K562 (cell line): ENCODE results near the gene UROS. TPM values are rescaled to one million over a fixed set of nuclear protein-coding genes. Genes with fewer than 3 reads are reported as not detected.
A peak's percentile ranks its signal among the peaks of the same experiment; 100 is the strongest.

Source experiments
- ATAC-seq: fragments of 200-7000 bp; cut with Tn5 transposase; 3 replicates; pipeline ENCODE4 v1.9.1; 2020; ENCODE audit warnings: moderate library complexity
- BruUV-seq: library from RNA; stranded (reverse); fragments of 400-500 nt; replicated peaks from 2 replicates; lab custom pipeline; 2021; lab: Mats Ljungman, UMichigan
- CTCF ChIA-PET: fragments of 300-600 bp; formaldehyde crosslinking; extraction: SDS; loops from one replicate; lab custom pipeline; 2021; ENCODE audit warnings: low intra/inter-chr PET ratio; lab: Yijun Ruan, JAX
- POLR2A ChIA-PET: fragments of 300-600, 350-650 bp; sonication (Branson Sonifier 250); formaldehyde crosslinking; extraction: SDS; loops from one replicate; lab custom pipeline; 2021; ENCODE audit warnings: antibody characterized with exemption, inconsistent platforms; lab: Yijun Ruan, JAX
- DNase-seq, 4 experiments: peaks; one replicate each; pipeline versions ENCODE4 v3.0.0 to v3.0.0-alpha.2; 2011 to 2018; ENCODE audit warnings: low spot score in 3 of 4, mixed read lengths in 3 of 4; ENCODE audit errors: extremely low read depth in 1 of 4
- FAIRE-seq: peaks from 2 replicates; lab custom pipeline; 2011; peaks lifted over from hg19 to GRCh38; lab: Jason Lieb, UNC
- H2AFZ ChIP-seq: 2 replicates; pipeline ENCODE4 v1.6.0; 2011; ENCODE audit warnings: low read depth, low read length, control low read depth, inconsistent platforms
- H3K27ac ChIP-seq: fragments of 200-600 bp; 3 replicates; pipeline ENCODE4 v1.8.0; 2011; ENCODE audit warnings: low read depth, mild to moderate bottlenecking, control low read depth, inconsistent platforms, low read length, moderate library complexity, mixed read lengths; ENCODE audit errors: extremely low read depth
- H3K27me3 ChIP-seq, 2 experiments: fragments of 300-600 bp in 1 of 2; 2 replicates in 1 of 2; 3 replicates in 1 of 2; pipeline versions ENCODE4 v1.6.0 to v1.8.0; 2011; ENCODE audit warnings: inconsistent platforms in 2 of 2, low read length in 2 of 2, mild to moderate bottlenecking in 1 of 2, mixed read lengths in 1 of 2, moderate library complexity in 1 of 2; ENCODE audit not compliant: control insufficient read depth in 2 of 2, insufficient read depth in 2 of 2
- H3K36me3 ChIP-seq: fragments of 300-600 bp; 3 replicates; pipeline ENCODE4 v1.8.0; 2011; ENCODE audit warnings: mild to moderate bottlenecking, low read length, inconsistent platforms; ENCODE audit not compliant: control insufficient read depth, insufficient read depth
- H3K4me1 ChIP-seq, 2 experiments: fragments of 200-600 bp in 1 of 2; replicated peaks in 1 of 2; 2 replicates in 1 of 2; 3 replicates in 1 of 2; pipeline versions ENCODE4 v1.5.1 to v1.8.0; 2011; ENCODE audit warnings: inconsistent platforms in 2 of 2, low read length in 2 of 2, mild to moderate bottlenecking in 1 of 2, mixed read lengths in 1 of 2, moderate library complexity in 1 of 2; ENCODE audit not compliant: control insufficient read depth in 2 of 2, insufficient read depth in 2 of 2
- H3K4me2 ChIP-seq: 2 replicates; pipeline ENCODE4 v1.6.1; 2011; ENCODE audit warnings: low read length, control low read depth, inconsistent platforms, mixed read lengths; ENCODE audit not compliant: insufficient read depth
- H3K4me3 ChIP-seq: fragments of 200-600 bp; sonication (generic), shearing (Covaris generic); 2 replicates; pipeline ENCODE4 v1.5.1; 2016; ENCODE audit warnings: control low read depth, inconsistent platforms
- H3K79me2 ChIP-seq: fragments of 200-600 bp; 3 replicates; pipeline ENCODE4 v1.8.0; 2011; ENCODE audit warnings: low read length, inconsistent platforms; ENCODE audit not compliant: control insufficient read depth, insufficient read depth
- H3K9ac ChIP-seq, 2 experiments: 2 replicates each; pipeline versions ENCODE4 v1.6.0 to v1.6.1; 2011; ENCODE audit warnings: low read depth in 2 of 2, low read length in 2 of 2, control low read depth in 1 of 2, inconsistent platforms in 1 of 2, mild to moderate bottlenecking in 1 of 2, mixed read lengths in 1 of 2; ENCODE audit not compliant: insufficient read depth in 1 of 2
- H3K9me1 ChIP-seq: one replicate; pipeline ENCODE4 v1.6.0; 2011; ENCODE audit warnings: inconsistent platforms, mild to moderate bottlenecking, low read length, moderate library complexity; ENCODE audit not compliant: control insufficient read depth, insufficient read depth
- H3K9me3 ChIP-seq: replicated peaks from 2 replicates; pipeline ENCODE4 v1.5.1; 2011; ENCODE audit warnings: low read depth, low read length, inconsistent platforms; ENCODE audit not compliant: control insufficient read depth, insufficient read depth
- H4K20me1 ChIP-seq: replicated peaks from 2 replicates; pipeline ENCODE4 v1.6.1; 2011; ENCODE audit warnings: low read length, inconsistent platforms, mixed read lengths; ENCODE audit not compliant: control insufficient read depth, insufficient read depth
- CTCF ChIP-seq, 3 experiments: IDR thresholded peaks in 2 of 3; conservative IDR thresholded peaks in 1 of 3; 2 replicates each; pipeline ENCODE4 v1.5.1; 2011 to 2012; ENCODE audit warnings: low read length in 3 of 3, mild to moderate bottlenecking in 3 of 3, control low read depth in 2 of 3, improper control_type of control experiment in 1 of 3, inconsistent platforms in 1 of 3, low read depth in 1 of 3, mixed read lengths in 1 of 3, moderate library complexity in 1 of 3; ENCODE audit not compliant: insufficient read depth in 2 of 3
- HIVEP1 ChIP-seq: fragments of 250-450 bp; sonication (Bioruptor Pico); IDR thresholded peaks from 2 replicates; pipeline ENCODE4 v1.4.0; 2020; ENCODE audit warnings: mild to moderate bottlenecking
- NCOA2 ChIP-seq, 2 experiments: fragments of 450-650 bp; IDR thresholded peaks; 2 replicates each; pipeline ENCODE4 v1.6.1; 2018; ENCODE audit warnings: mild to moderate bottlenecking in 2 of 2, moderate library complexity in 1 of 2; ENCODE audit not compliant: partially characterized antibody in 2 of 2
- ZBTB11 ChIP-seq, 3 experiments: fragments of 200-800 bp in 1 of 3; fragments of 250-450 bp in 1 of 3; fragments of 450-650 bp in 1 of 3; sonication (Bioruptor Pico) in 1 of 3; sonication (Bioruptor generic) in 1 of 3; formaldehyde crosslinking in 1 of 3; IDR thresholded peaks; 2 replicates each; pipeline versions ENCODE4 v1.6.1 to v1.8.0; 2016 to 2022; ENCODE audit warnings: mild to moderate bottlenecking in 2 of 3, missing genetic modification characterization in 2 of 3, missing compliant biosample characterization in 1 of 3, moderate library complexity in 1 of 3
- WGBS: fragments of 100-300 bp; shearing (Covaris generic); methylation state at CpG from one replicate; pipeline ENCODE4 v1.1.6; 2016; ENCODE audit warnings: low coverage, mixed read lengths; ENCODE audit not compliant: insufficient coverage; ENCODE audit errors: missing lambda C conversion rate; 5-methylcytosine and 5-hydroxymethylcytosine counted together
- in situ Hi-C: fragments of 300-500 bp; cut with MboI; formaldehyde crosslinking; loops from 4 replicates; pipeline ENCODE4 v1.15.0; 2018; ENCODE audit warnings: inconsistent platforms, mixed read lengths
- intact Hi-C: fragments of 100-400 bp; cut with micrococcal nuclease; formaldehyde crosslinking; loops from 2 replicates; pipeline ENCODE4 v1.14.2; 2022
- polyA plus RNA-seq, 8 experiments: library from polyadenylated mRNA; depleted of rRNA in 4 of 8; stranded (reverse) in 5 of 8; unstranded in 3 of 8; fragments of >200 nt; fragmentation: Nextera tagmentation in 2 of 8; fragmentation: Illumina TruSeq in 1 of 8; extraction: Ambion mirVana in 2 of 8; extraction: Trizol in 1 of 8; gene quantifications; 2 replicates each; pipeline versions ENCODE4 v1.2.1 to v1.2.3, GENCODE V29; 2011 to 2014; ENCODE audit warnings: inconsistent platforms in 1 of 8, missing spikeins in 1 of 8
- total RNA-seq, 7 experiments: library from RNA; depleted of rRNA in 6 of 7; stranded (reverse); fragments of >200 nt in 6 of 7; fragmentation: Illumina TruSeq in 2 of 7; extraction: Trizol in 2 of 7; gene quantifications; 2 replicates each; pipeline versions ENCODE4 v1.2.1 to v1.2.3, GENCODE V29; 2011 to 2021; ENCODE audit warnings: low replicate concordance in 1 of 7

UROS gene
- total and polyA plus RNA-seq, 9 of the 15 experiments (the other 6 are each of a cell fraction or from before 2014, with no cell fraction given): 6.4 to 39.1 (median 32.3) TPM

- TF ChIP-seq NCOA2 (IDR thresholded peaks at IDR 0.05; ENCODE audit: partially characterized antibody in 2 of 2) (no peak), CTCF (IDR thresholded peaks at IDR 0.05 in 2 of 3, conservative IDR thresholded peaks at IDR 0.05 in 1 of 3; ENCODE audit: insufficient read depth in 2 of 3, low read depth in 1 of 3, low read length in 3 of 3) (0 out of 6 replicates have a peak, but pooled peaks of 1 of the 3 experiments have one; percentile 9), ZBTB11 (CRISPR knock-in tag; IDR thresholded peaks at IDR 0.05) (no peak), HIVEP1 (no peak)
- Histone ChIP-seq H3K27ac (no peak overlapping the region), H3K9me3 (no peaks in the 10 kb centered on the region), H3K4me2 (no peak overlapping the region), H3K27me3 (no peaks in the 10 kb centered on the region), H4K20me1 (no peaks in the 10 kb centered on the region), H3K9ac (no peak overlapping the region), H3K4me1 (peaks cover 0 to 13% of the 10 kb centered on the region in 2 experiments; a peak in 2 of 5 replicates), H3K36me3 (no peaks in the 10 kb centered on the region), H2AFZ (no peak overlapping the region), H3K79me2 (no peaks in the 10 kb centered on the region), H3K9me1 (no peaks in the 10 kb centered on the region), H3K4me3 (no peak overlapping the region)
- CTCF ChIA-PET: no interaction called here
- no TSS peak for BruUV-seq
- in situ Hi-C loops (no loop called here), intact Hi-C loops (no loop called here)
- ATAC-seq (peak; percentile 58), DNase-seq (no peak), FAIRE-seq (no peak)
- WGBS: 53% methylated on average over 25 of the region's 28 CpGs
- POLR2A ChIA-PET: interaction anchor here (0.6 kb wide), 1 partner anchor 866 kb away, joined by 3 read pairs; no protein-coding TSS in a partner anchor
Measured at GRCh38 chr10:125772112-125772863, 50.8 kb downstream of the UROS start.
